ENCODE data around the gene CDCA7L. TPM values are rescaled to one million over a fixed set of nuclear protein-coding genes. Genes with fewer than 3 reads are reported as not detected.

The CDCA7L gene
- total and polyA plus RNA-seq, 11 donors = 15.6 to 53.4 (median 34.6) TPM

DNA sequence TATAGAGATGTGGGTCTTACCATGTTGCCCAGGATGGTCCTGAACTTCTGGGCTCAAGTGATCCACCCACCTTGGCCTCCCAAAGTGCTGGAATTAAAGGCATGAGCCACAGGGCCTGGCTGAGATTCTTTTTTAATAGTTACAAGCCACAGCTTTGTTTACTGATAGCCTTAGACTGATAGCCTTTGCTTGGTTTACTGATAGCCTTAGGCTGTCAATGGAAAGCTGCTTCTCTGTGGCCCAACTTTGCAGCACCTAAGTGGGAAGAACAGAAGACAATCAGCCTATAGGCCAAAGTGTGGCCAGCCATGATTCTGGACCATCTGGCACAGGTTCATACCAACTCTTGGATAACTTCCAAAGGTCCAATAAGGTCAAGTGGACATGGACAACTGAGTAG lies 24.1 kb upstream of the CDCA7L start:
- H3K27me3 ChIP-seq = no peaks in the 10 kb centered on the region
- H3K4me1 ChIP-seq = peaks cover 0 to 8% (median 0%) of the 10 kb centered on the region in 12 donors
- no peak overlapping the region for H3K27ac ChIP-seq
- H3K4me3 ChIP-seq = no peak overlapping the region
- H3K36me3 ChIP-seq = no peaks in the 10 kb centered on the region
- ATAC-seq = no peak
- no peak for DNase-seq
- no peaks in the 10 kb centered on the region for H3K9me3 ChIP-seq
- TF ChIP-seq POLR2A (IDR thresholded peaks at IDR 0.05) = no peak
- TF ChIP-seq, protein P1, sequence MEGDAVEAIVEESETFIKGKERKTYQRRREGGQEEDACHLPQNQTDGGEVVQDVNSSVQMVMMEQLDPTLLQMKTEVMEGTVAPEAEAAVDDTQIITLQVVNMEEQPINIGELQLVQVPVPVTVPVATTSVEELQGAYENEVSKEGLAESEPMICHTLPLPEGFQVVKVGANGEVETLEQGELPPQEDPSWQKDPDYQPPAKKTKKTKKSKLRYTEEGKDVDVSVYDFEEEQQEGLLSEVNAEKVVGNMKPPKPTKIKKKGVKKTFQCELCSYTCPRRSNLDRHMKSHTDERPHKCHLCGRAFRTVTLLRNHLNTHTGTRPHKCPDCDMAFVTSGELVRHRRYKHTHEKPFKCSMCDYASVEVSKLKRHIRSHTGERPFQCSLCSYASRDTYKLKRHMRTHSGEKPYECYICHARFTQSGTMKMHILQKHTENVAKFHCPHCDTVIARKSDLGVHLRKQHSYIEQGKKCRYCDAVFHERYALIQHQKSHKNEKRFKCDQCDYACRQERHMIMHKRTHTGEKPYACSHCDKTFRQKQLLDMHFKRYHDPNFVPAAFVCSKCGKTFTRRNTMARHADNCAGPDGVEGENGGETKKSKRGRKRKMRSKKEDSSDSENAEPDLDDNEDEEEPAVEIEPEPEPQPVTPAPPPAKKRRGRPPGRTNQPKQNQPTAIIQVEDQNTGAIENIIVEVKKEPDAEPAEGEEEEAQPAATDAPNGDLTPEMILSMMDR (IDR thresholded peaks at IDR 0.05) = no peak
- intact Hi-C loops (cut with DNase I) = no loop called here

- intact Hi-C loops (cut with DNase I) = no loop called here
These were observed 21.9 kb upstream of the CDCA7L start for GRCh38 chr7:21967598-21968003.

GRCh38 chr7:21966271-21966670 lies 20.6 kb upstream of the CDCA7L start:
- DNase-seq = no peak
- Histone ChIP-seq H3K4me1 (peaks cover 0 to 8% (median 0%) of the 10 kb centered on the region in 12 donors), H3K4me3 (no peak overlapping the region), H3K36me3 (no peaks in the 10 kb centered on the region), H3K9me3 (no peaks in the 10 kb centered on the region), H3K27me3 (no peaks in the 10 kb centered on the region), H3K27ac (no peak overlapping the region)
- intact Hi-C loops (cut with DNase I) = no loop called here
- TF ChIP-seq, protein P1 (IDR thresholded peaks at IDR 0.05) = no peak
- TF ChIP-seq POLR2A (IDR thresholded peaks at IDR 0.05) = no peak
- WGBS, 4 donors = 70 to 85% (median 77%) methylated on average over 1 of the region's 1 CpG
- no peak for ATAC-seq

More at GRCh38 chr7:21967598-21968003, 21.9 kb upstream of the CDCA7L start:
- DNase-seq = no peak
- H3K9me3 ChIP-seq = no peaks in the 10 kb centered on the region
- no peak for ATAC-seq
- no peak for TF ChIP-seq POLR2A (IDR thresholded peaks at IDR 0.05)
- TF ChIP-seq, protein P1 (IDR thresholded peaks at IDR 0.05) = no peak
- no peak overlapping the region for H3K27ac ChIP-seq
- H3K4me1 ChIP-seq = peaks cover 0 to 8% (median 0%) of the 10 kb centered on the region in 12 donors
- H3K27me3 ChIP-seq = no peaks in the 10 kb centered on the region
- H3K36me3 ChIP-seq = no peaks in the 10 kb centered on the region
- H3K4me3 ChIP-seq = no peak overlapping the region
- WGBS, 4 donors = 44 to 53% (median 49%) methylated on average over 8 of the region's 8 CpGs

DNA sequence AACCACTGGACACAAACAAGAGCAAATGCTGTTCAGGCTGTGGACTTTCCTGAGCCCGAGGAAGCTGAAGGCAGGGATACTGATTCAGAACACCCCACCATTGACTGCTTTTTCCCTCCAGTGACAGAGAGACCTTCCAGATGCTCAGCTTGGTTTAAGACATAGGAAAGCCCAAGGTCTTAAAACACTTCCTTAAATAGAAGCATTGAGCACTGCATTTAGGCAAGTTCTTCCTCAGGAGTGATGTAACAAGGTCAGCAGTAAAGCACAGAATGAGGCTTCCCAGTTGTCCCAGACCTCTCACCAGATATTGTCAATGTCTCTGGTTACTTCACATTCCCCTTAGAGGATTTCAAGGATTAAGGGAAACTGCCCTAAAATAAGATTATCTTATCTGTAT lies 19.6 kb upstream of the CDCA7L start:
- Histone ChIP-seq H3K9me3 (no peaks in the 10 kb centered on the region), H3K27me3 (no peaks in the 10 kb centered on the region), H3K36me3 (no peaks in the 10 kb centered on the region), H3K4me3 (no peak overlapping the region), H3K27ac (peak overlapping the region in 1 of 12 donors; percentile 1), H3K4me1 (peaks cover 0 to 8% (median 0%) of the 10 kb centered on the region in 12 donors)
- no peak for TF ChIP-seq POLR2A (IDR thresholded peaks at IDR 0.05)
- TF ChIP-seq, protein P1 (IDR thresholded peaks at IDR 0.05) = no peak
- intact Hi-C loops (cut with DNase I) = no loop called here
- 46 to 64% (median 54%) methylated on average over 1 of the region's 1 CpG for WGBS, 4 donors
- ATAC-seq (no peak), DNase-seq (no peak)
